GM23338 (cell line): Measurements from ENCODE around the gene TMEM119.

Experiments
- CREB1 ChIP-seq: fragments of 250-450 bp; sonication (Bioruptor Pico); IDR thresholded peaks from 2 replicates; pipeline ENCODE4 v1.5.0; 2020; ENCODE audit warnings: low read depth, mild to moderate bottlenecking, moderate library complexity
- CTCF ChIP-seq, 2 experiments: fragments of 200-600 bp in 1 of 2; sonication (generic) in 1 of 2; conservative IDR thresholded peaks; 2 replicates each; pipeline versions ENCODE4 v1.5.1 to v1.6.1; 2016 to 2017; ENCODE audit warnings: antibody characterized with exemption in 2 of 2, low read depth in 2 of 2, mild to moderate bottlenecking in 2 of 2, moderate library complexity in 1 of 2
- EZH2 ChIP-seq: fragments of 200-600 bp; sonication (generic); IDR thresholded peaks from one replicate; pipeline ENCODE4 v1.8.0; 2017; ENCODE audit warnings: antibody characterized with exemption, mild to moderate bottlenecking, low read depth; ENCODE audit not compliant: unreplicated experiment
- EZH2phosphoT487 ChIP-seq: fragments of 200-600 bp; sonication (generic); IDR thresholded peaks from one replicate; pipeline ENCODE4 v1.8.1; 2018; ENCODE audit warnings: antibody characterized with exemption; ENCODE audit not compliant: unreplicated experiment
- JUNB ChIP-seq: IDR thresholded peaks from one replicate; pipeline ENCODE4 v1.6.1; 2016; ENCODE audit warnings: antibody characterized with exemption; ENCODE audit not compliant: unreplicated experiment
- POLR2AphosphoS5 ChIP-seq: IDR thresholded peaks from 2 replicates; pipeline ENCODE4 v1.6.1; 2016; ENCODE audit warnings: antibody characterized with exemption, low read depth
- TF ChIP-seq, protein P1 (sequence below): IDR thresholded peaks from 2 replicates; pipeline ENCODE4 v1.6.1; 2016; ENCODE audit warnings: antibody characterized with exemption
- TF ChIP-seq, protein P2 (sequence below): IDR thresholded peaks from one replicate; pipeline ENCODE4 v1.6.1; 2018; ENCODE audit warnings: antibody characterized with exemption; ENCODE audit not compliant: unreplicated experiment

DNA sequence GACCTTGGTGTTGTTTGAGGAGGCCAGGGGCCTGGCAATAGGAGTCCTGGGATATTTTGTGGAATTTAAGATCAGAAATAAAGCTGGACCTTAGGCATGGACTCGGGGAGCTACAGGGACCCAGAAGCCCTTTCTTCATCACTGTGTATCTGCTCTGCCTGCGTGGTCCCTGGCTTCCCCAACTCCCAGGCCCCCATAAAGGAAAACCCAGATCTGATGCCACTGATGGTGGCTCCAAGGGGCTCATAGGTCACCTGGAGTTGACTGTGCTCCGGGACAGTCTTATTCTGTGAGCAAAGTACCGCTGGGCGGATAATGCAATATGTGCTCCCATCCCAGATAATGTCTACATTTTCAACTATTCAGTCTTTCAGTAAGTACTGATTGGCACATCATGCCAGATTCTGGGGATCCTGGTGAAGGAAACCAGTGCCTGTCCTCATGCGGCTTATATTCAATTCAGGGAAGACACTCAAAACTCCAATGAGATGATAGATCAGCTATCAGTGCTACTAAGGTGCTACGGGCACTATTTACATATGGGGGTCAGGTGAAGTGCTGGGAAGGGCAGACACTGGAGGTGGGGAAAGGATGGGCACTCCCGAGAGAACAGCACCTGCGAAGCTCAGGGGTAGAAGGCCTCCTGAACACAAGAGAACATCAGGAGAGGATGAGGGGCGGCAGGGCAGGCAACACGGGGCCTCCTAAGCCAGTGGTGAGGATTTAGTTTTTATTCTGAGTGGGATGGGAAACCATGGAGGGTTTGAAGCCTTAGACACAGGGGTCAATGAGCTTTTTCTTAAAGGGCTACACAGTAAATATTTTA lies 41.3 kb upstream of the TMEM119 start:
- TF ChIP-seq EZH2phosphoT487 = no peak
- no peak for TF ChIP-seq CTCF (conservative IDR thresholded peaks at IDR 0.05; ENCODE audit: low read depth in 2 of 2)
- TF ChIP-seq, protein P1, sequence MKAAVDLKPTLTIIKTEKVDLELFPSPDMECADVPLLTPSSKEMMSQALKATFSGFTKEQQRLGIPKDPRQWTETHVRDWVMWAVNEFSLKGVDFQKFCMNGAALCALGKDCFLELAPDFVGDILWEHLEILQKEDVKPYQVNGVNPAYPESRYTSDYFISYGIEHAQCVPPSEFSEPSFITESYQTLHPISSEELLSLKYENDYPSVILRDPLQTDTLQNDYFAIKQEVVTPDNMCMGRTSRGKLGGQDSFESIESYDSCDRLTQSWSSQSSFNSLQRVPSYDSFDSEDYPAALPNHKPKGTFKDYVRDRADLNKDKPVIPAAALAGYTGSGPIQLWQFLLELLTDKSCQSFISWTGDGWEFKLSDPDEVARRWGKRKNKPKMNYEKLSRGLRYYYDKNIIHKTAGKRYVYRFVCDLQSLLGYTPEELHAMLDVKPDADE = no peak
- no peak for TF ChIP-seq POLR2AphosphoS5
- TF ChIP-seq, protein P2, sequence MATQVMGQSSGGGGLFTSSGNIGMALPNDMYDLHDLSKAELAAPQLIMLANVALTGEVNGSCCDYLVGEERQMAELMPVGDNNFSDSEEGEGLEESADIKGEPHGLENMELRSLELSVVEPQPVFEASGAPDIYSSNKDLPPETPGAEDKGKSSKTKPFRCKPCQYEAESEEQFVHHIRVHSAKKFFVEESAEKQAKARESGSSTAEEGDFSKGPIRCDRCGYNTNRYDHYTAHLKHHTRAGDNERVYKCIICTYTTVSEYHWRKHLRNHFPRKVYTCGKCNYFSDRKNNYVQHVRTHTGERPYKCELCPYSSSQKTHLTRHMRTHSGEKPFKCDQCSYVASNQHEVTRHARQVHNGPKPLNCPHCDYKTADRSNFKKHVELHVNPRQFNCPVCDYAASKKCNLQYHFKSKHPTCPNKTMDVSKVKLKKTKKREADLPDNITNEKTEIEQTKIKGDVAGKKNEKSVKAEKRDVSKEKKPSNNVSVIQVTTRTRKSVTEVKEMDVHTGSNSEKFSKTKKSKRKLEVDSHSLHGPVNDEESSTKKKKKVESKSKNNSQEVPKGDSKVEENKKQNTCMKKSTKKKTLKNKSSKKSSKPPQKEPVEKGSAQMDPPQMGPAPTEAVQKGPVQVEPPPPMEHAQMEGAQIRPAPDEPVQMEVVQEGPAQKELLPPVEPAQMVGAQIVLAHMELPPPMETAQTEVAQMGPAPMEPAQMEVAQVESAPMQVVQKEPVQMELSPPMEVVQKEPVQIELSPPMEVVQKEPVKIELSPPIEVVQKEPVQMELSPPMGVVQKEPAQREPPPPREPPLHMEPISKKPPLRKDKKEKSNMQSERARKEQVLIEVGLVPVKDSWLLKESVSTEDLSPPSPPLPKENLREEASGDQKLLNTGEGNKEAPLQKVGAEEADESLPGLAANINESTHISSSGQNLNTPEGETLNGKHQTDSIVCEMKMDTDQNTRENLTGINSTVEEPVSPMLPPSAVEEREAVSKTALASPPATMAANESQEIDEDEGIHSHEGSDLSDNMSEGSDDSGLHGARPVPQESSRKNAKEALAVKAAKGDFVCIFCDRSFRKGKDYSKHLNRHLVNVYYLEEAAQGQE = no peak
- no peak for TF ChIP-seq JUNB
- TF ChIP-seq EZH2 = no peak
- TF ChIP-seq CREB1 = no peak
